Loucy (cell line): Measurements from ENCODE around the gene GGPS1.

Source experiments
- H2AFZ ChIP-seq: fragments of 200-600 bp; sonication (generic); 2 replicates; pipeline ENCODE4 v1.6.0; 2016; ENCODE audit warnings: antibody characterized with exemption, mild to moderate bottlenecking, low read length, moderate library complexity
- H3F3A ChIP-seq: fragments of 200-600 bp; 2 replicates; pipeline ENCODE4 v1.6.0; 2016; ENCODE audit warnings: antibody characterized with exemption, low read depth, mild to moderate bottlenecking
- H3K27me3 ChIP-seq: fragments of 200-600 bp; sonication (generic); 2 replicates; pipeline ENCODE4 v1.6.1; 2014; ENCODE audit warnings: low read length, mild to moderate bottlenecking; ENCODE audit not compliant: insufficient read depth, poor library complexity, severe bottlenecking
- H3K36me3 ChIP-seq: fragments of 200-600 bp; sonication (generic); 2 replicates; pipeline ENCODE4 v1.6.1; 2016; ENCODE audit warnings: low read length; ENCODE audit not compliant: insufficient read depth
- H3K4me1 ChIP-seq: fragments of 200-600 bp; sonication (generic); 2 replicates; pipeline ENCODE4 v1.5.1; 2014; ENCODE audit warnings: low read length, mild to moderate bottlenecking; ENCODE audit not compliant: insufficient read depth, poor library complexity, severe bottlenecking
- H3K4me2 ChIP-seq: fragments of 200-600 bp; sonication (generic); 2 replicates; pipeline ENCODE4 v1.6.0; 2014; ENCODE audit warnings: antibody characterized with exemption, low read length, low read depth, mild to moderate bottlenecking; ENCODE audit not compliant: poor library complexity, severe bottlenecking
- H3K4me3 ChIP-seq: fragments of 200-600 bp; sonication (generic); 2 replicates; pipeline ENCODE4 v1.5.1; 2014; ENCODE audit warnings: low read length, mild to moderate bottlenecking, mixed read lengths; ENCODE audit not compliant: poor library complexity, severe bottlenecking
- H3K79me2 ChIP-seq: fragments of 200-600 bp; sonication (generic); 2 replicates; pipeline ENCODE4 v1.6.1; 2014; ENCODE audit warnings: low read length; ENCODE audit not compliant: insufficient read depth
- H3K9ac ChIP-seq: fragments of 200-600 bp; sonication (generic); 2 replicates; pipeline ENCODE4 v1.6.0; 2014; ENCODE audit warnings: mild to moderate bottlenecking, low read depth, low read length, moderate library complexity; ENCODE audit not compliant: poor library complexity, severe bottlenecking
- H3K9me2 ChIP-seq: fragments of 200-600 bp; sonication (generic); replicated peaks from 2 replicates; pipeline ENCODE4 v1.6.1; 2016; ENCODE audit warnings: low read depth, low read length, mixed read lengths
- H3K9me3 ChIP-seq: fragments of 200-600 bp; sonication (generic); 2 replicates; pipeline ENCODE4 v1.6.1; 2014; ENCODE audit warnings: mild to moderate bottlenecking, antibody characterized with exemption, low read length, low read depth; ENCODE audit not compliant: insufficient read depth
- H4K20me1 ChIP-seq: fragments of 200-600 bp; sonication (generic); 2 replicates; pipeline ENCODE4 v1.6.0; 2014; ENCODE audit warnings: antibody characterized with exemption, low read length, mild to moderate bottlenecking; ENCODE audit not compliant: insufficient read depth, poor library complexity, severe bottlenecking
- EZH2phosphoT487 ChIP-seq: fragments of 200-600 bp; IDR thresholded peaks from 2 replicates; pipeline ENCODE4 v1.6.1; 2018; ENCODE audit warnings: antibody characterized with exemption, mild to moderate bottlenecking, moderate library complexity, borderline replicate concordance
- TF ChIP-seq, protein P1 (sequence below): fragments of 200-600 bp; sonication (generic); conservative IDR thresholded peaks from 2 replicates; pipeline ENCODE4 v1.5.1; 2014; ENCODE audit warnings: mild to moderate bottlenecking, antibody characterized with exemption, low read length

Gene GGPS1

DNA sequence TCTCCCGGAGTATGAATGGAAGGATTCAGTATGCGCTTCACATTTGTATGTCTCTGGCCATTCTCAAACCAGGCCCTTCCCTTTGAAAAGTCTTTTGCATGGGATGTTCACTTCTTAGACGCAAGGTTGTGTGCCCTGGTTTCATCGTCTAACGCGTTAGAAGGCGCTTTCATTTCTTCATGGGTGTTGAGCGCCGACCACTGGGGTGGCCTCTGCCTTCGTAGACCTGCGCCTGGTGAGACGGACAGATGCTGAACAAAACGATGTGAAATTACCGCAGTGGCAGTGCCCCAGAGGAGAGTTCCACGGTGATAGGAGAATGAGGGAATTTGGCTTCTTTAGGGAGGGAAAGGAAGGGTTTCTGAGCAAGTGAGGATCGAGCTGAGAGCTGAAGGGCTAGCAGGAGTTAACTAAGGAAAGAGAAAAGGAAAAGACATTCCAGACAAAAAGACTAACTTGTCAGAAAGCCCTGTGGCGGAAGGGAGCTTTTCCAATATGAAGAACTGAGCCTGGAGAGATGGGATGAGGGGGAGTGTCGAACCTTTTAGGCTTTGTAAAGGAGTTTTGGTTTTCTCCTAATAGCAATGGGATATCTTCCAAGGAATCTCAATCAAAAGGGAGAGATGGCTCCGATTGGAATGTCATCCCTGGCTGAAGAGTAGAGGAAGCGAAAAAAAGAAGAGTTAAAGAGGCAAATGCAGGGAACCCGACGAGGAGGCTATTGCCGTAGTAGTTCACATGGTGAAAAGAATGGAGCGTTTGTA, 951 bp downstream of the GGPS1 start:
- Histone ChIP-seq H3K79me2 (peaks cover 90% of the 10 kb centered on the region), H3K9me3 (no peaks in the 10 kb centered on the region), H3K4me1 (peaks cover 52% of the 10 kb centered on the region), H2AFZ (peak overlapping the region; percentile 78), H3K4me2 (peak overlapping the region; percentile 88), H3K9ac (peak overlapping the region; percentile 89), H3K4me3 (peak overlapping the region; percentile 91), H4K20me1 (peaks cover 65% of the 10 kb centered on the region), H3F3A (no peaks in the 10 kb centered on the region), H3K27me3 (no peaks in the 10 kb centered on the region), H3K36me3 (no peaks in the 10 kb centered on the region), H3K9me2 (no peaks in the 10 kb centered on the region)
- TF ChIP-seq, protein P1, sequence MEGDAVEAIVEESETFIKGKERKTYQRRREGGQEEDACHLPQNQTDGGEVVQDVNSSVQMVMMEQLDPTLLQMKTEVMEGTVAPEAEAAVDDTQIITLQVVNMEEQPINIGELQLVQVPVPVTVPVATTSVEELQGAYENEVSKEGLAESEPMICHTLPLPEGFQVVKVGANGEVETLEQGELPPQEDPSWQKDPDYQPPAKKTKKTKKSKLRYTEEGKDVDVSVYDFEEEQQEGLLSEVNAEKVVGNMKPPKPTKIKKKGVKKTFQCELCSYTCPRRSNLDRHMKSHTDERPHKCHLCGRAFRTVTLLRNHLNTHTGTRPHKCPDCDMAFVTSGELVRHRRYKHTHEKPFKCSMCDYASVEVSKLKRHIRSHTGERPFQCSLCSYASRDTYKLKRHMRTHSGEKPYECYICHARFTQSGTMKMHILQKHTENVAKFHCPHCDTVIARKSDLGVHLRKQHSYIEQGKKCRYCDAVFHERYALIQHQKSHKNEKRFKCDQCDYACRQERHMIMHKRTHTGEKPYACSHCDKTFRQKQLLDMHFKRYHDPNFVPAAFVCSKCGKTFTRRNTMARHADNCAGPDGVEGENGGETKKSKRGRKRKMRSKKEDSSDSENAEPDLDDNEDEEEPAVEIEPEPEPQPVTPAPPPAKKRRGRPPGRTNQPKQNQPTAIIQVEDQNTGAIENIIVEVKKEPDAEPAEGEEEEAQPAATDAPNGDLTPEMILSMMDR, result peak; percentile 41; the same call in 1 of the 2 replicates
- no peak for TF ChIP-seq EZH2phosphoT487

- Histone ChIP-seq H3F3A (no peaks in the 10 kb centered on the region), H3K9me3 (no peaks in the 10 kb centered on the region), H3K36me3 (no peaks in the 10 kb centered on the region; the same call in 1 of the 2 replicates), H2AFZ (no peak overlapping the region), H3K9me2 (no peaks in the 10 kb centered on the region), H3K27me3 (no peaks in the 10 kb centered on the region), H3K4me2 (peak overlapping the region; percentile 88), H3K79me2 (peaks cover 83% of the 10 kb centered on the region), H3K4me1 (peaks cover 36% of the 10 kb centered on the region), H4K20me1 (peaks cover 49% of the 10 kb centered on the region), H3K4me3 (peak overlapping the region; percentile 91), H3K9ac (peak overlapping the region; percentile 89)
- TF ChIP-seq, protein P1, result no peak
- no peak for TF ChIP-seq EZH2phosphoT487
These were observed 2.5 kb downstream of the GGPS1 start for GRCh38 chr1:235330918-235331285.

- peak overlapping the region; percentile 88 for H3K4me2 ChIP-seq
- no peaks in the 10 kb centered on the region for H3K27me3 ChIP-seq
- H2AFZ ChIP-seq, result no peak overlapping the region
- TF ChIP-seq, protein P1, result no peak
- TF ChIP-seq EZH2phosphoT487, result no peak
- peak overlapping the region; percentile 91 for H3K4me3 ChIP-seq
- no peaks in the 10 kb centered on the region for H3K9me2 ChIP-seq
- H4K20me1 ChIP-seq, result peaks cover 44% of the 10 kb centered on the region
- peaks cover 31% of the 10 kb centered on the region for H3K4me1 ChIP-seq
- peak overlapping the region; percentile 89 for H3K9ac ChIP-seq
- no peaks in the 10 kb centered on the region for H3F3A ChIP-seq
- H3K36me3 ChIP-seq, result no peaks in the 10 kb centered on the region; the same call in 1 of the 2 replicates
- H3K9me3 ChIP-seq, result no peaks in the 10 kb centered on the region
- H3K79me2 ChIP-seq, result peaks cover 78% of the 10 kb centered on the region
These were observed 3.0 kb downstream of the GGPS1 start for GRCh38 chr1:235331401-235331800.
